Glomerular visceral epithelial cell (primary cell): ENCODE data around the gene FCMR.

ENCODE experiments used
- DNase-seq: peaks from one replicate; pipeline ENCODE4 v3.0.0-alpha.2; 2016; ENCODE audit errors: extremely low spot score

Gene FCMR

DNA sequence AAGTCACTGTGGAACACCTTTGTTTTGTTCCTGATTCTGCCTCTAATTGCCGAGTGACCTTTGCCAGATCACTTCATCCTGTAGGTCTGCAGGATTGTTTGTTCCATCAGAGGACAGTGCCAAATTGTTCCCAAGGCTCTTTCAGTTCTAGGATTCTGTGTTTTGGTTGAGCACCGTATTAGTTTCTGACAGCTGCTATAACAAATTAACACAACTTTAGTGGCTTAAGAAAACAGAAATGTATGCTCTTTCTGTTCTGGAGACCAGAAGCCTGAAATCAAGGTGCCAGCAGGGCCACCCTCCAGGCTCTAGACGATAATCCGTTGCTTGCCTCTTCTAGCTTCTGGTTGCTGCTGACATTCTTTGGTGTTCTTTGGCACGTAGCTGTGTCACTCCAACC, 27.9 kb upstream of the FCMR start:
- no peak for DNase-seq

DNA sequence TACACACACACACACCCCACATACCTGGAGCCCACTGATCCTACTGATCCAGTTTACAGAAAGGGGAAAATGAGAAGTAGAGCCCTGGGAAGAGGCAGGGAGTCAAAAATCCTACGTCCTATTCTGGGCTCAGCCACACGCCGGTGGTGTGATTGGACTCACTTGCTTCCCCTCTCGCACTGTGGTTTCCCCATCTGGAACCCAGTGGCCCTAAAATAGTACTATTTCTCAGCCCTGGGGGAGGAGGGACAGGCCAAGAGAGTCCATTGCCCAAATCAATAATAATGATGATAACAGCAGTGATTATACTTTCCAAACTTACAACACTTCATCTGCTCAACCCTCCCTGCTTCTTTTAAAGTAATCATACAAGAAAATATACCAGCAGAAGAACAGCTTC, 27.5 kb upstream of the FCMR start:
- DNase-seq, result no peak

DNA sequence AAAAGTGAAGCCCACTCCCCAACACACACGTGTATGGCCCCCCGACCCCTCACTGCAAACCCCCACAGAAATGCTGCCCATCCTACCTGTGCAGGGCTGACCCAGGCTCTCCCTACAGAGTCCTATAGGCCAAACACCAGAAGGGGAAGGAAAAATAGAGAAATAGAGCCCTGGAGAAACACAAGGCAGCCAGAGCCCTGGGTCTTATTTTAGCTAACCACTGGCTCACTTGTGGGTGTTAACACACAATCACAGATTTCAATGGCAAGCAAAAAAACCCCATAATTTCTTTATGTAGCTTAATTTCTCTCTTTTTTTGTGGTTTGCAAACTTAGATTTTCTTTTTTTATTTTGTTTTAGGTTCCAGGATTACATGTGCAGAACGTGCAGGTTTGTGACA, 25.5 kb upstream of the FCMR start:
- no peak for DNase-seq

DNA sequence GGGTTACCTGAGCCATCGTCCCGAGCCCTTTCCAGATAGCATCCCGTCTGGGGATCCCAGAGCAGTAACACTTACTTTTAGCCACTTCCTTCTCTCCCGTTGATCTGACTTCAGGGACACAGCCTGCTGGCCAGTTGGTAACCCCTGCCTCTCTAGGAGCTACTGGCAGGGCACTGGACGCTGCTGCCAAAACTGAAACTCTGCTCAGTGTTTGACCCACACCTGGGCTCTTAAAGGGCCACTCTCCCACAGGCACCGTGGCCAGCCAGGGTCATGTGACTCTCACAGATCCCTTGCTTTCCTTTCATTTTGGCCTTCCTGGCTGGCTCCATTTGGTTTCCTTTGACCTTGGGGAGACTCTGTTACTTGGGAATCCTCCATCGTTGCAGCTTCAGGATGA, 24.5 kb upstream of the FCMR start, which contains the start of gene PIGR:
Gene PIGR, minus strand, starts transcription at position 206 of the 400 bp plus-strand sequence. CDS start 5,935 bp downstream, outside the sequence.
- no peak for DNase-seq

DNA sequence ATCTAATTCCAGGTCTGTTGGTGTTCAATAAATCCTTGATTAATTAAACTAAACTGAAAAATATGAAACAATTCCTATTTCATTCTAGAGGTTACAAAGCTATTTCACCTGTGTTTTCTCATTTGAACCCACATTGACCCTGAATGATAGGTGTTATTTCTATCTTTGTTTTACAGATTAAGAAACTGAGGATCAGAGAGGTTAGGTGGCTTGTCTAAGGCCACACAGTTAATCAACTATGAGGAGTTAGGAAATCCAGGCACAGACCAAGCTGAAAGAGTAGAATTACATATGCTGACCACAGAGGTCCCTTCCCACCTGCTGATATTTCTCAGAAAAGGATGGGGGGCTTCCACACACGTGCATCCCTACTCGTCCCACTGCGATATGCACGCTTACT, 24.0 kb upstream of the FCMR start:
- DNase-seq, result no peak

DNA sequence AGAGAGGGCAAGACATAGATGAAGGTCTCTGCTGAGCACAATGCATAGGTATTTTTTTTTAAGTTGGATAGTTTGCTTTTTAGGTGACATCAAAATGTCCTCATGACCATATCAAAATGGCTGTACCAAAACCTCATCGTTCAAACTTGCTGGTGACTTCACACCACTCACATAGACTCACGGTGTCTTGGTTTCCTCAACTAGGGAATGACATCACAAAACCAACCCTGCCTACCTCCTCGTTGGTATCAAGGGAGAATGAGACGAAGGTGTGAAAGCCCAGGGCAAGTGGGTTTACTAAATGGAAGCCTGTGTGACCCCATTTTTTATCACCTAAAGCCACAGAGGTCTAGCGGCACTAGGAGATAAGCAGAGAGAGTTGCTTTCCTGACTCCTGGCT, 23.0 kb upstream of the FCMR start:
- no peak for DNase-seq

DNA sequence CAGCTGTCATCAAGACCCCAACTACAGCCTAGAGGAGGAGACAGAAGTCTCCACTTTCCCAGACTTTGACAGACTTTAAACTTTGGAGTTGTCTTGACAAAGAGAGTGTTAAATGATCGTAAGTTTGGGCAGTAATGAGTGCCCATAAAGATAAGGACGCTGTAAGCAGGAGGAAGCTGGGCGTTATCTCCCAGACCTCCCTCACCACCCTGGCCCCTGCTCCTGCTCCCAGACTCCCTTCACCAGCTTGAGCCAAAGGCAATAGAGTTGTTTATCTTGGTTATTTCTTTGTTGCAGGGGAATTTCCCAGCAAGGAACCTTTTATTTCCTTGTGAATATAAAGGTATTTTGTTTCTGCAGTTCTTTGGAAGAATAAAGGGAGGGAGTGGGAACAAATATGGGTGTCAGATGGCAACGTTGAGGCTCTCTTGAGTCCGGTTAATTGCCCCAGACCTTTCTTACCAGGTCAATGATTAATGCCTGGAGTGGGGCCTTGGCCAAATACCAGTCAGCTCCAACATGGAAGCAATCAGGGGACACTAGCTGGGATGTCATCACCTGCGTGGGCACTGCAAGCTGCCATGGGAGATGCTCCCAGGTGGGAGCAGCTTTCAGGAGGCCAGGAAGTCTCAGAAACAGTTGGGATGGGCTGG, 20.2 kb upstream of the FCMR start:
- DNase-seq, result peak; percentile 31

DNA sequence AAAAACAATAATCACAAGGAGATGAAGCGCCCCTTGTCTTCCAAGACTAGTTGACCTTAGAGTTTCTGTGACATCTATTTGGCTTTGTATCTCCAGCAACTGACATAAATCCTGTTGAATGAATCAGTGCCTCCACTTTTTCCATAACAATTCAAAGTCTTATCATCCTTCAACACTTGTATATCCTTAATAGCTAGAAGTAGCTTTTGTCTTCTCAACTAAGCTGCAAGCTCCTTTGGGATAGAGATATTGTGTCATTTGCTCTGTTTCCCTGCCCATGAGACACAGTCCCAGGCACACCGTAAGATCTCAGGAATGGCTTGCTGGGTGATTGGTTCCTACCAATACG, 18.8 kb upstream of the FCMR start:
- no peak for DNase-seq

DNA sequence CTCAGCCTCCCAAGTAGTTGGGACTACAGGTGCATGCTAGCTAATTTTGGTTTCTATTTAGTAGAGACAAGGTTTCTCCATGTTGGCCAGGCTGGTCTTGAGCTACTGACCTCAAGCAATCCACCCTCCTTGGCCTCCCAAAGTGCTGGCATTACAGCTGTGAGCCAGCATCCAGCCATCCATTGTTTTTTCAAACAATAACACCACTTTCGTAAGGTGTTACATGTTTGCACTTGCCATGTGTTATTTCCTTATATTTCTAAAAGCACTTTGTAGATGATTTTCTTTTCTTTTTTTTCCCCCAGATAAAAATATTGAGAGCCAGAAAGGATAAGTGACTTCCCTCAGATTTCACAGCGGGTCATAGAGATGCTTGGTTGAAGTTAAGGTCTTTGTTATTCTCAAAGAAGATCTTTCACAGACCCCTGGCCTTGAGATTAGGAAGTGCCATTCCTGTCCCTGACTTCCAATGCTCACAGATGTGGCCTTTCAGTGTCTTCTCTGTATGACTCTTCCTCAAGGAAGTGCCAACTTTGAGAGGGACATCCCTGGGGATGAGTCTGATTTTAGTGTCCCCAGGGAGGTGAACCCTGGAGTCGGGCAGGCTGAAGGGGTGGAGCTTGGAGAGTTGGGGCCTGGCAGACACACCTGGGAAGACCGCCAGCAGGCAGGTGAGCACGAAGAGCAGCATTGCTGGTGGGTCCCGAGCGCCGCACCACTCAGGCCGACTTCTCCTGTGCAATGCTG, 18.3 kb upstream of the FCMR start:
- no peak for DNase-seq

DNA sequence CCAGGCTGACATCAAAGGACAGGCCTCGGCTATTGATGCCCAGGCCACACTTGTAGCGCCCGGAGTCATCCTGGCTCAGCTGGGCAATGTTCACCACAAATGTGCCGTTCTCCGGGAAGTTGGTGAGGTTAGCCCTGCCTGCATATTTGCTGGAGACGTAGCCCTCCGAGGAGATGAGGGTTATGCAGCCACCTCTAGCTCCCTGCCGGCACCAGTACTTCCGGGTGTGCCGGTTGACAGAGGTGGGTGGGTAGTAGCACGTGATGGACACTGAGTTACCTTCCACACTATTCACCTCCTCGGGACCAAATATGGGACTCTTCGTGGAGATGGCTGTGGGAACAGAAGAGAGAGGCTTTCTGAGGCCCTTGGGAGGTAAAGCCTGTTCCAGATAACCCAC, 17.4 kb upstream of the FCMR start:
- DNase-seq, result no peak

DNA sequence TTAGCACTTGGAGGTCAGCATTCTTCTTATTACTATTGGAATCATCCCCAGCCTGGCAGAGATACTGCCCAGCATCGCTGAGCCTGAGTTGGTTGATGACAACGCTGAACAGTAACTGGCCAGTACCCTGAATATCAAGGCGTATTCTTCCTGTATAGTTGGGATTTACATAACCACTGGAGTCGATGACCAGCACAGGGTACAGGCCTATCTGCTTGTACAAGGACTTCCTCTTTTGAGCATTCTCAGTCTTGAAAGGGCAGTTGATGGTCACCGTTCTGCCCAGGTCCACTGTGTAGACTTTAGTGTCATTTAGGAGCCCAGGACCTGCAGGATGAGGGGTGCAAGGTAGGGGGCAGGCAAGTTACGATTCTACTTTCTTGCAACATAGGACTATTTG, 15.7 kb upstream of the FCMR start:
- no peak for DNase-seq

DNA sequence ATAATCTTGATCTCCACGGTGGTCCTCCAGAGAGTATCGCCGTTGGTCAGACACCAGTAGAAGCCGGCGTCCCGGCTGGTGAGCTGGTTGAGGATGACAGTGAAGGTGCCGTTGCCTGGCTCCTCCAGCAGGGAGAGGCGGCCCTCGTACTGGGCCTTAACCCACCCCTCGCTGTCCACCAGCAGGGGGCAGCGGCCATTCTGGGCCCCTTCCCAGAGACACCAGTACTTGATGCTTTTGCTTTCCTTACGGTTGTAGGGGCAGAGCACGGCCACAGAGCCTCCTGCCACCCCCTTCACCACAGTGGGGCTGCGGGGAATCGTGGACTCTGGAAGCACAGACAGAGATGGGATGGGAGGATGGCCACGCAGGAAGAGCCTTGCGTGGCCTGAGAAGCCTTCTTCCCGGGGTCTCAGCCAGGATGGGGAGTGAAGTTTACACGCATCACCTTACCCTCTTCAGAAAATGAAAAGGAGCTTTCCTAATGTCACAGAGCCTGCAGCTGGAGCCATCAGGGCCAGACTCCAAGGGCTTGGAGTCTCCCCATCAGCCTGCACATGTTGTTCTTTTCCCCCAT, 13.8 kb upstream of the FCMR start:
- peak; percentile 32 for DNase-seq

DNA sequence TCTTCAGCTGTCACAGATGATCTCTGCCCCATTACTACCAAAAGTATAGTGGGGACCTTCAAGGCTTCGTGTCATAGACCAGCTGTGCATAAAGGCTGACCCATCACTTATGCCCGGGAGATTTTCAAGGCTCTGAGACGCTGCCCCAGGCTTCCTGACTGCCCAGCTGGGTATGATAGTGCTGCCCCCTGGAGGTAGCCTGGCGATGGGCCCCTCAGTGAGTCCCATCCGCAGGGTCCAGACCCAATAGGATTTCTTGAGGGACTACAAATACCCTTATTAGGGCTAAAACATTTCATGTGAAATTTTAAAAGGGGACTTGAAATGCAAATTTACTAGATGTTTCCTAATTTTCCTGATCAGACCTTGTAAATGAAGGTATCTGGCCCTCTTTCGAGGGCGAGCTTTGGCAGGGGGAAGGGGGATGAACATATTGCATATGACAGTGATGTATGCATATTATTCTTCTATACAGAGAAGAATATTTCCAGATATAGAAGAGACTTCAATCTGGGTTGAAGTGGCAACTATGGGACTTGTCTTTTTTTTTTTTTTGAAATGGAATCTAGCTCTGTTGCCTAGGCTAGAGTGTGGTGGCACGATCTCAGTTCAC, 11.7 kb upstream of the FCMR start:
- no peak for DNase-seq

DNA sequence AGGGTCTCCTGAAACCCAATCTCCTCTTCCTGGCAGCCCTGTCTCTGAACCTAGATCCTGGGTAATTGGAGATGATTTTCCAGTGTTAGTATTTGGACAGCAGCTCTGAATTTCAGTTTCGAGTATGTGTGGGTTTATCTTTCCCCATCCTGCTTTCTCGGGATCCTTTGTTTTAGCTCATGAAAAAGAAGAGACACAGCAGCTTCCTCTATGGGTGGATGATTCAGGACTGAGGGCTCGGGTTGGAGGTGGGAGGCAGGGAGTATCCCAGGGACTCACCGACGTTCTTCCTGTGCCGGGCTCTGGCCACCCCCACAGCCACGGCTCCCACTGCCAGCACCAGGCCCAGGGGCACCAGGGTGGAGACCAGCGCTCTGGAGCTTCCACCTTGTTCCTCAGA, 10.4 kb upstream of the FCMR start:
- DNase-seq, result no peak

DNA sequence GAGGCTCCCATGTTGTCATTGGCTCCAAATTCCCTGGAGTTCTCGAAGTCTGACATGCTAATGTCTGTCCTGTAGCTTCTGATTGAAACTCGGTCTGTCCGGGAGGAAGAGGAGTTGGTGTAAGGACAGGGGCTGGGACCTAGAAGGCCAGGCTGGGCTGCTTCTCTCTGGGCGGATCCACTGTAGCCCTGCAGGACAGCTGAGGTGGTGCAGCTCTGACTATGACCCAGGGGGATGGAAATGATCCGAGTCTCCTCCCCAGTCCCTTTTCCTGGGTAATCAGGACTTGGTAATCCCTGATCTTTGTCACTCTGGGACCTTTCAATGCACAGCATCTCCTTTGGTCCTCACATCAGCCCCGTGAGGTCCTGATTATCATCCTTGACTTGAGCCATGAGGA, 10.0 kb upstream of the FCMR start:
- no peak for DNase-seq

DNA sequence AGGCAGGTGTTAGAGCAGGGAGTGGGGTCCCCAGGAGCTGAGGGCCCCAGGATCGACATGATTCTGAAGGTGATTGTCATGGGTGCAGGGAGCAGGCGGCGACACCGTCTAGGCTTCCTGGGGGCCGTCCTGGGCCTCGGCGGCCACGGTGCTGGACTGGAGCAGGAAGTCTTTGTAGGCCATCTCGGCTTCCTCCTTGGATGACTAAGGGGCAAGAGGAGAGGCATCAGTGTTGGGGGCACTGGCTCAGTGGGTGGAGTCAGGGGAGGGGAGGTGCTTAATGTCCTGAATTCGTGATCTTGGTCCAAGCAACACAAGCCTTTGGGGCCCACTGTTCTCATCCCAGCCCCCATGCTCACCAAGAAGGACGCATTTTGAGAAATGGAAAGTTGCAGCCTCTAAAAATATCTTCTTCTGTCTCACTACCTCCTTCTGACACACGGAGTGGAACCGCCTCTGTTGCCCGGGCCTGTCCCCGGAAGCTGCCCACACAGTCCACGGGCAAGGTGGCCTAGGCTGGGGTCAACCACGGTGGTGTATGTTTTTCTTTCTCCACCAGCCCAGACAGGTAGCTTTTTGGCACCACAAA, 8.6 kb upstream of the FCMR start:
- DNase-seq, result no peak

DNA sequence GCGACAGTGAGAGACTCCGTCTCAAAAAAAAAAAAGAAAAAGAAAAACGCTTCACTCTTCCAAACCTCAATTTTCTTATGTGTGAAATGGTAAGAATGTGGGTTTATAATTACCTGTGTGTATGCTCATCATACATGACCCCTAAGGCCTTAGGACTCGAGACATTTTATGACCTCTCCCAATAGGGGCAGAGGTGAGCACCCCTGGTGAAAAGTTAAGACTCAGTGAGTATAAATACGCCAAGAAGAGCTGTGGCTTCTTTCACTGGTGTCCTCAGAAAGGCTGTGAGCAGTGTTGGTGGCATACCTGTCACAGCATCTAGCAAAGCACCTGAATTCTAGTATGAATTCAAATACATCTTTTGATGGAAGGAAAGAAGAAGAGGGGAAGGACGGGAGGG, 7.8 kb upstream of the FCMR start:
- DNase-seq, result no peak

DNA sequence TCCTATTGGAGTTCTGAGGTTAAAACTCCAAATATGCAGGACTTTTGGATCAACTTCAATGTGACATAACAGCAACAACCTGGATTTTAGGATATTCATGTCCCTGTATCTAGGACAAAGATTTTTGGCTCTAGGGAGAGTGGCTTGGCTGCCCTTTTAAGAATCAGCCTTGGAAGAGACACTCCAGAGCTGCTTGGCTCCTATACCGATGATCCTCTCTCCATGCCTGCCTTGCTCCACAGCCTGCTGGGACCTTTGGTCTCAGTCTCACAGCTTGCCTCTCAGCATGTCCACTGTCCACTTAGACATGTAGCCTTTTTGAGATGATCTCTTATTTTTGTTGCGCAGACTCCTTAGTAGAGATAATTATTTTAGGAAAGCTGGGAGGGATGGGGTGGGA, 4.5 kb upstream of the FCMR start:
- no peak for DNase-seq

DNA sequence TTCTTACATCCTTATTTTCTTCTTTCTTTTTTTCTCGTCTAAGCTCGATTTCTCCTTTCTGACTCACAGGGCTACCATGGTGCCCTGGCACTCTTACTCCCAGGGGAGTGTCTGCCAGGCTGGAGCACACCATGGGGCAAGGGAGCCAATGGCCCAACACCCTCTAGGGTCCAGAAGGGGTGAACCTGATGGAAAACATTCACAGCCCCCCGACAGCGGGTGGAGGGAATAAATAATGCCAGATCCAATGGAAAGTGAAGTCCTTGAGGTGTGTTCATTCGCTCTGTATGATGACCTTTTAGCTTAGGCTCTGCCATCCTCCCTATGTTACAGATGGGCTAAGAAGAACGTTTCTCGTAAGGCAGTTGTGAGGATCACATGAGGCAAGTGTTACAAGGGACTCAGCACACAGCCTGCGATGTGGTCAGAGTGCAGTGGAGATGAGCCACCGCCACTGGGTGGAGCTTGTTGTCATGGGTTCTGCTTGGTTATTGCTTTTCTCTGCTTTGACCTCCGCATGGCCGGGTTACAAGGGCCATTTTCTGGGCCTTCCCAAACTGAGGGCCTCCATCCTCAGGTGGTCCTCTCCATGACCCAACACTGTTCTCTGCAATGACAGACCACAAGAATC, 3.5 kb upstream of the FCMR start:
- peak; percentile 22 for DNase-seq

DNA sequence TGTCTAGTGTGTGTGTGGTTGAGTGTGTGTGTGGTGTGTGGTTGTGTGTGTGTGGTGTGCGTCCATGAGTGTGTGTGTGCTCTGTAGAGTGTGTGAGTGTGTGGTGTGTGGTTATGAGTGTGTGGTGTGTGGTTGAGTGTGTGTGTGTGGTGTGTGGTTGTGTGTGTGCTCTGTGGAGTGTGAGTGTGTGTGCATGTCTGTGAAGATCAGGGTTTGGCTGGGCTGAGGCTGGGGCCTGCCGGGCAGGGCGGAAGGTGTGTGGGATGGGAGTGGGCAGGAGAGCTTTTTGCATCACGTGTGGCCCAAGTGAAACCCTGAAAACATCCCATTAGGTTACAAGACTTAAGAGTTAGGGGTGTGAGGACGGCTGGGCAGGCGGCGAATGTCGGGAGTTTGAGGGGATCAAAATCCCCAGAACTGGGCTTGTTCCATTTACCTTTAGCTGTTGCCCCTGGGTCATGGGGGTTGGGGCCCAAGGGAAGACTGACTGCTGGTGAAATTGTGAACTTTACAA, 2.9 kb upstream of the FCMR start:
- no peak for DNase-seq

DNA sequence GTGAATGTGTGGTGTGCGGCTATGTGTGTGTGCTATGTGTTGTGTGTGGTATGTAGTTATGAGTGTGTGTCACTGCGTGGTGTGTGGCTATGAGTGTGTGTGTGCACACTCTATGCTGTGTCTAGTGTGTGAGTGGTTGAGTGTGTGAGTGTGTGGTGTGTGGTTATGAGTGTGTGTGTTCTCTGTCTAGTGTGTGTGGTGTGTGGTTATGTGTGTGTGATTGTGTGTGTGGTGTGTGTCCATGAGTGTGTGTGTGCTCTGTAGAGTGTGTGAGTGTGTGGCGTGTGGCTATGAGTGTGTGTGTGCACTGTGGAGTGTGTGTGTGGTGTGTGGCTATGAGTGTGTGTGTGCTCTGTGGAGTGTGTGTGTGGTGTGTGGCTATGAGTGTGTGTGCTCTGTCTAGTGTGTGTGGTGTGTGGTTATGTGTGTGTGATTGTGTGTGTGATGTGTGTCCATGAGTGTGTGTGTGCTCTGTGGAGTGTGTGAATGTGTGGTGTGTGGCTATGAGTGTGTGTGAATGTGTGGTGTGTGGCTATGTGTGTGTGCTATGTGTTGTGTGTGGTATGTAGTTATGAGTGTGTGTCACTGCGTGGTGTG, 2.3 kb upstream of the FCMR start:
- DNase-seq, result peak; percentile 8
